SJSA1 (cell line): ENCODE measurements around the gene USP11. TPM values are rescaled to one million over a fixed set of nuclear protein-coding genes. Genes with fewer than 3 reads are reported as not detected.

Experiments used
- total RNA-seq: library from RNA; depleted of rRNA; stranded (reverse); fragments of >200 nt; shearing (Covaris generic); gene quantifications from 2 replicates; pipeline ENCODE4 v1.2.3, GENCODE V29; 2014; rRNA removed

The USP11 gene
- total RNA-seq, 1 experiment from 2014 or later: 39.5 TPM

Other genes starting within 250 kb of the USP11 start
- gene RGN, start 154.6 kb upstream of the USP11 start, total RNA-seq: not detected in 2 replicates
- 77.4 and 115 TPM in 2 replicates for gene NDUFB11, start 88.3 kb upstream of the USP11 start, total RNA-seq
- gene RBM10, start 87.8 kb upstream of the USP11 start, total RNA-seq: 41.6 and 61.6 TPM in 2 replicates
- gene UBA1, start 39.2 kb upstream of the USP11 start, total RNA-seq: 144 and 184 TPM in 2 replicates
- 97.5 and 105 TPM in 2 replicates for gene CDK16, start 14.3 kb upstream of the USP11 start, total RNA-seq
- gene ZNF157, start 137.6 kb downstream of the USP11 start, total RNA-seq: not detected in 2 replicates